Ascending aorta (tissue), 2 donors: ENCODE results near the gene CPA1. TPM values are rescaled to one million over a fixed set of nuclear protein-coding genes. Genes with fewer than 3 reads are reported as not detected.

ENCODE experiments used
- DNase-seq, 2 donors: peaks; one replicate each; pipeline ENCODE4 v3.0.0-alpha.2; 2019; ENCODE audit warnings: low spot score in 2 of 2
- H3K27ac ChIP-seq, 2 donors: fragments of 200-600 bp; sonication (generic); one replicate each; pipeline ENCODE4 v1.5.1; 2016 to 2017; ENCODE audit warnings: mild to moderate bottlenecking in 1 of 2
- H3K27me3 ChIP-seq: fragments of 200-600 bp; sonication (generic); one replicate; pipeline ENCODE4 v1.5.1; 2017
- H3K36me3 ChIP-seq, 2 donors: fragments of 200-600 bp; sonication (generic); one replicate each; pipeline ENCODE4 v1.5.1; 2016
- H3K4me1 ChIP-seq, 2 donors: fragments of 200-600 bp; sonication (generic); one replicate each; pipeline ENCODE4 v1.5.1; 2016 to 2017; ENCODE audit warnings: mild to moderate bottlenecking in 1 of 2
- H3K4me3 ChIP-seq, 2 donors: fragments of 200-600 bp; sonication (generic); one replicate each; pipeline ENCODE4 v1.5.1; 2016 to 2017; ENCODE audit warnings: mild to moderate bottlenecking in 1 of 2
- H3K9me3 ChIP-seq, 2 donors: fragments of 200-600 bp; sonication (generic); one replicate each; pipeline ENCODE4 v1.5.1; 2016
- intact Hi-C: fragments of 100-400 bp; cut with DNase I; formaldehyde crosslinking; loops from one replicate; pipeline ENCODE4 v1.15.1; 2023
- total RNA-seq: library from RNA; depleted of rRNA; stranded (reverse); fragments of >200 nt; gene quantifications from one replicate; pipeline ENCODE4 v1.1.0, GENCODE V29; 2016
- TF ChIP-seq, protein P1 (sequence below), 3 experiments: fragments of 200-600 bp in 2 of 3; fragments of 450-650 bp in 1 of 3; sonication (generic) in 2 of 3; IDR thresholded peaks; one replicate each; pipeline ENCODE4 v1.5.1; 2016 to 2019; ENCODE audit warnings: antibody characterized with exemption in 3 of 3, mild to moderate bottlenecking in 1 of 3, moderate library complexity in 1 of 3

Gene CPA1
- total RNA-seq, 1 donor from 2014 or later = not detected

- TF ChIP-seq, protein P1, sequence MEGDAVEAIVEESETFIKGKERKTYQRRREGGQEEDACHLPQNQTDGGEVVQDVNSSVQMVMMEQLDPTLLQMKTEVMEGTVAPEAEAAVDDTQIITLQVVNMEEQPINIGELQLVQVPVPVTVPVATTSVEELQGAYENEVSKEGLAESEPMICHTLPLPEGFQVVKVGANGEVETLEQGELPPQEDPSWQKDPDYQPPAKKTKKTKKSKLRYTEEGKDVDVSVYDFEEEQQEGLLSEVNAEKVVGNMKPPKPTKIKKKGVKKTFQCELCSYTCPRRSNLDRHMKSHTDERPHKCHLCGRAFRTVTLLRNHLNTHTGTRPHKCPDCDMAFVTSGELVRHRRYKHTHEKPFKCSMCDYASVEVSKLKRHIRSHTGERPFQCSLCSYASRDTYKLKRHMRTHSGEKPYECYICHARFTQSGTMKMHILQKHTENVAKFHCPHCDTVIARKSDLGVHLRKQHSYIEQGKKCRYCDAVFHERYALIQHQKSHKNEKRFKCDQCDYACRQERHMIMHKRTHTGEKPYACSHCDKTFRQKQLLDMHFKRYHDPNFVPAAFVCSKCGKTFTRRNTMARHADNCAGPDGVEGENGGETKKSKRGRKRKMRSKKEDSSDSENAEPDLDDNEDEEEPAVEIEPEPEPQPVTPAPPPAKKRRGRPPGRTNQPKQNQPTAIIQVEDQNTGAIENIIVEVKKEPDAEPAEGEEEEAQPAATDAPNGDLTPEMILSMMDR (IDR thresholded peaks at IDR 0.05) = no peak
- Histone ChIP-seq H3K27ac (peak overlapping the region in 1 of 2 donors; percentile 36), H3K4me3 (no peak overlapping the region), H3K4me1 (peaks cover 7 to 20% of the 10 kb centered on the region in 2 donors), H3K9me3 (no peaks in the 10 kb centered on the region), H3K36me3 (no peaks in the 10 kb centered on the region), H3K27me3 (no peaks in the 10 kb centered on the region)
- intact Hi-C loops = loop anchor here (5.0 to 10.0 kb wide), 2 partner anchors 57 to 91 kb away; partner anchors contain the start of genes CEP41 and CPA4
- DNase-seq = no peak
Measured at GRCh38 chr7:130351791-130352090, 28.6 kb upstream of the CPA1 start.

DNA sequence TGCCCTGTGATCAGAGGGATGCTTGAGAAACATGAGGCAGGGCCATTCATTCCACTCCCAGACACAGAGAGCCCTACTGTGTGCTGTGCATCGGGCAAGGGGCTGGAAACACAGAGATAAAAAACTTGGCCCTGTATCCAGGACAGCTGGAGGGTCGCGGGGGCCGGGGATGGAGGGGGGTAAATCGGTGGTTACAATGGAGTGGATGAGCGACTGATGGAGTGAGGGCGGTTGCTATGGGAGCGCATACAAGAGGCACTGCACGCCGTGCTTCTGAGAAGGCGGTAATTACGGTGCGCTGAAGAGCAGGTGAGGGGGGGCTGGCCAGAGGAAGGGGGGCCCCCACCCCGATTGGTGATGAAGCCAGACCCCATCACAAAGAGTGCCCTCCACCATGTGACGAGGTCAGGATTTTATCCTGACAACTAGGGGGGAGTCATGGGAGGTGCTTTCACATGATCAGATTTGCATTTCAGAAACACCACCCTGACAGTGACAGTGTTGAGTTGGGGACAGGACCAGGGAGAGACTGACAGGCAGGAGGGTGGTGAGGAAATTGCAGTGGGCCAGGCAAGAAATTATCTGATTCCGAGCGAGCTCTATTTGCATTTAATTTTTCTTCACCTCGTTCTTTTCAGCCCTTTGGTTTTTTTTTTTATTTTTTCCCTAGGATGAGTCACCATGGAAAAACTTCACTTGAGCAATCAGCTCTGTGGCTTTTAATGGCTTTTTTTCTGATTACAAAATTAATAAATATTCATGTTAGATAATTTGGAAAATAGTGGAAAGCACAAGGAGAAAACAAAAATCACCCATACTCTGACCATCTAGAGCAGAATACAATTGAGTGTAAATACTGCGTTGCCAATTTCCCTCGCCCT is 27.9 kb upstream of the CPA1 start:
- no peak overlapping the region for H3K4me3 ChIP-seq
- TF ChIP-seq, protein P1 (IDR thresholded peaks at IDR 0.05) = no peak
- H3K27ac ChIP-seq = peak overlapping the region; percentile 35 to 36
- no peaks in the 10 kb centered on the region for H3K36me3 ChIP-seq
- no peaks in the 10 kb centered on the region for H3K9me3 ChIP-seq
- intact Hi-C loops = loop anchor here (5.0 to 10.0 kb wide), 2 partner anchors 58 to 90 kb away; partner anchors contain the start of genes CEP41 and CPA4
- no peaks in the 10 kb centered on the region for H3K27me3 ChIP-seq
- DNase-seq = no peak
- H3K4me1 ChIP-seq = peaks cover 7 to 27% of the 10 kb centered on the region in 2 donors

- Histone ChIP-seq H3K27ac (peak overlapping the region in 1 of 2 donors; percentile 32), H3K4me3 (no peak overlapping the region), H3K36me3 (no peaks in the 10 kb centered on the region), H3K4me1 (peaks cover 7 to 30% of the 10 kb centered on the region in 2 donors), H3K9me3 (no peaks in the 10 kb centered on the region), H3K27me3 (no peaks in the 10 kb centered on the region)
- TF ChIP-seq, protein P1 (IDR thresholded peaks at IDR 0.05) = no peak
- intact Hi-C loops = loop anchor here (5.0 to 10.0 kb wide), 2 partner anchors 58 to 89 kb away; partner anchors contain the start of genes CEP41 and CPA4
- DNase-seq = no peak
Measured at GRCh38 chr7:130353196-130353595, 27.1 kb upstream of the CPA1 start.

DNA sequence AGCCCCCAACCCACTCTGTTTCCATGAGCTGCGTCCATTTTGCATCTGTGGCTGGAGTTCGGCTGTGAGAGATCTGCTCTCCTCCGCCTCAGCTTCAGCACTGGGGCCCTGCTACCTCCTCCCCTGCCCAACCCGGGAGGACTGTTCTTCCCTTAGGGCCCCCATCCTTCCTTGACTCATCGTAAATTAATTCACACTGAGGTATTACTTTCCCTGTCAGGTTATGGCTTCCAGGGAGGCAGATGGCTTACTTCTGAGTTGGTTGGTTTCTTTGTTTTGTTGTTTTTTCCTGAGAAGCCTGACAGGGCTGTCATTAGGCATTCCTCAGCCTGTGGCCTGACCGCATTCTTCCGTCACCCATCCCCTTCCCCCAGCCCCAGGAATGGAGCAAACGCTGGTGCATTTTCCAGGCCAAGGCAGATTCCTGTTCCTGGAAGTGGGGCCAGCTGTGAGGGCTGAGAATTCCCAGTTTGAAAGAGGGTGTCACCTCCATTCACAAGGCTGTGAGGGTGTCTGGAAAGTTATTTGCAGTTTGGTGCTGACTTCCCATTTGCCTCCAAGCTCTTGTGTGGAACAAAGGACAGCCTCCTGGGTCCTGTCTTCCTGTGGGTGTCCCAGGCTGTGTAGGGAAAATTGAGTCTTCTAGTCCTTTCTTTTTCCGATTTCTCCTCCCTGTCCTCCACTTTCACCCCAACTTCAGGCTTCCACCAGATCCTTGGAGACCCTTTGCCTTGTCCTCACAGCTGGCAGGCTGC is 24.0 kb upstream of the CPA1 start:
- TF ChIP-seq, protein P1 (IDR thresholded peaks at IDR 0.05) = no peak
- intact Hi-C loops = loop anchor here (10.0 kb wide), 1 partner anchor 61 kb away; the partner anchor contains the start of gene CPA4
- no peaks in the 10 kb centered on the region for H3K36me3 ChIP-seq
- peak overlapping the region; percentile 55 to 77 for H3K27ac ChIP-seq
- no peaks in the 10 kb centered on the region for H3K27me3 ChIP-seq
- H3K4me1 ChIP-seq = peaks cover 7 to 30% of the 10 kb centered on the region in 2 donors
- peak in 1 of 2 donors; percentile 65 for DNase-seq
- H3K4me3 ChIP-seq = no peak overlapping the region
- peaks cover 0 to 5% of the 10 kb centered on the region in 2 donors for H3K9me3 ChIP-seq

- intact Hi-C loops = loop anchor here (10.0 kb wide), 1 partner anchor 62 kb away; the partner anchor contains the start of gene CPA4
- Histone ChIP-seq H3K4me3 (no peak overlapping the region), H3K36me3 (no peaks in the 10 kb centered on the region), H3K27ac (peak overlapping the region; percentile 55 to 77), H3K9me3 (peaks cover 0 to 5% of the 10 kb centered on the region in 2 donors), H3K4me1 (peaks cover 7 to 30% of the 10 kb centered on the region in 2 donors), H3K27me3 (no peaks in the 10 kb centered on the region)
- DNase-seq = peak in 1 of 2 donors; percentile 74
- TF ChIP-seq, protein P1 (IDR thresholded peaks at IDR 0.05) = no peak
Measured at GRCh38 chr7:130356876-130357611, 23.2 kb upstream of the CPA1 start.
